Rectal smooth muscle tissue (tissue), 1 donor: ENCODE measurements around the gene ZHX3.

Experiments
- H3K27ac ChIP-seq: one replicate; pipeline ENCODE4 v1.7.0; 2013; ENCODE audit warnings: low read depth, low read length, inconsistent platforms
- H3K27me3 ChIP-seq: one replicate; pipeline ENCODE4 v1.7.0; 2013; ENCODE audit warnings: low read length; ENCODE audit not compliant: control insufficient read depth, insufficient read depth
- H3K36me3 ChIP-seq: one replicate; pipeline ENCODE4 v1.7.0; 2013; ENCODE audit warnings: low read length; ENCODE audit not compliant: control insufficient read depth, insufficient read depth
- H3K4me1 ChIP-seq: one replicate; pipeline ENCODE4 v1.7.0; 2013; ENCODE audit warnings: low read length; ENCODE audit not compliant: control insufficient read depth, insufficient read depth
- H3K4me3 ChIP-seq: one replicate; pipeline ENCODE4 v1.7.0; 2013; ENCODE audit warnings: low read length
- H3K9ac ChIP-seq: one replicate; pipeline ENCODE4 v1.7.0; 2013; ENCODE audit warnings: low read length

The ZHX3 gene

DNA sequence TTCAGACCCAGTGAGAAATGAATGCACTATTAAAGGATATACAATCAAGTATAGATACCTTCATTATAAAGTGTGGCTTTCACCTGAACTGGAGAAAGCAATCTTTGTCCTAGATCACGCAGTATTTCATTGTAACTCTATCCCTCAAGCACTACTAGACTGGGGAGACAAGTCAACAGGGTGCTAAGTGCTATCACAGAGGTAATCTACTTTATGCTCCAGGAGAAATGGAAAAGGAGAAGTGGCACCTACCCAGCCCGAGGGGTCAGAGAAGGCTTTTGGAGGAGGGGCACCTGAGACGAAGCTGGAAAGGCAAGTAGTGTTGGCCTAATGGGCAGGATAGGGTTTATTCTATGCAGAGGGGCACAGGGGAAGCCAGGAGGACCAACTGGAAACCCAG, 17.1 kb downstream of the ZHX3 start:
- no peak overlapping the region for H3K9ac ChIP-seq
- peaks cover 3% of the 10 kb centered on the region for H3K4me1 ChIP-seq
- no peaks in the 10 kb centered on the region for H3K27me3 ChIP-seq

GRCh38 chr20:41299899-41300298, 17.6 kb downstream of the ZHX3 start:
- Histone ChIP-seq H3K4me3 (no peak overlapping the region), H3K4me1 (peaks cover 3% of the 10 kb centered on the region), H3K27me3 (no peaks in the 10 kb centered on the region), H3K9ac (no peak overlapping the region), H3K36me3 (no peaks in the 10 kb centered on the region), H3K27ac (no peak overlapping the region)

More for the DNA sequence above, 17.1 kb downstream of the ZHX3 start:
- Histone ChIP-seq H3K4me3 (no peak overlapping the region), H3K27ac (no peak overlapping the region), H3K36me3 (no peaks in the 10 kb centered on the region)

GRCh38 chr20:41293269-41294037, 24.1 kb downstream of the ZHX3 start:
- Histone ChIP-seq H3K36me3 (no peaks in the 10 kb centered on the region), H3K4me3 (no peak overlapping the region), H3K9ac (no peak overlapping the region), H3K4me1 (no peaks in the 10 kb centered on the region), H3K27ac (no peak overlapping the region), H3K27me3 (no peaks in the 10 kb centered on the region)

DNA sequence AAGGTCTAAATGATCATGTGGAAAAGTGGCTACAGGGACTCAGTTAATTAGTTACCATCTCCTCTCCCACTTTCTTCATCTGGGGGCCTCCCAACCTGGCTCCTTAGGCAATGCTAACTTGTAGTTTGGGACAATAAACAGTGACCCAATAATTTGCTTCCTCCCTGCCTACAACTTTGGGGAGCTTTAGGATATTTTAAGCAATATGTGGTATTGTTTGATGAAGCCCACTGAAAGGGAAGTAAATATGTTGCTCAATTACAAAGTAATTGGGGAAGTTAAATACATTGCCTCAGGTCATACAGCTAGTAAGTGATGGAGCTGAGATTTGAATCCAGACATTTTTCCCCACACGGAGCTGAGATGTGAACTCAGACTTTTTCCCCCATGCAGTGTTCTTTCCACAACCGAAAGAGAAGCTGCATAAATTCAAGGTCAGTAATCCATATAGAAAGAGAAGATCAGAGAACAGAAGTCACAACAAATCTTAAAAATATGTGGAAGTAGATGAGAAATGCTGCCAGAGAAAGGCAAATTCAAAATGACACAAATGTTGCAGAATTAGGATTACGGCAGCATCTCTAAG, 26.6 kb downstream of the ZHX3 start:
- H3K9ac ChIP-seq, result no peak overlapping the region
- no peaks in the 10 kb centered on the region for H3K36me3 ChIP-seq
- no peaks in the 10 kb centered on the region for H3K27me3 ChIP-seq
- H3K4me3 ChIP-seq, result no peak overlapping the region
- H3K4me1 ChIP-seq, result no peaks in the 10 kb centered on the region
- H3K27ac ChIP-seq, result no peak overlapping the region

- H3K36me3 ChIP-seq, result no peaks in the 10 kb centered on the region
- H3K4me3 ChIP-seq, result no peak overlapping the region
- H3K9ac ChIP-seq, result no peak overlapping the region
- no peaks in the 10 kb centered on the region for H3K27me3 ChIP-seq
- H3K27ac ChIP-seq, result no peak overlapping the region
- H3K4me1 ChIP-seq, result no peaks in the 10 kb centered on the region
Measured at GRCh38 chr20:41287327-41287726, 30.2 kb downstream of the ZHX3 start.

- H3K9ac ChIP-seq, result no peak overlapping the region
- no peak overlapping the region for H3K4me3 ChIP-seq
- H3K27ac ChIP-seq, result no peak overlapping the region
- H3K4me1 ChIP-seq, result no peaks in the 10 kb centered on the region
- no peaks in the 10 kb centered on the region for H3K27me3 ChIP-seq
- H3K36me3 ChIP-seq, result no peaks in the 10 kb centered on the region
Measured at GRCh38 chr20:41286240-41286851, 31.2 kb downstream of the ZHX3 start.

DNA sequence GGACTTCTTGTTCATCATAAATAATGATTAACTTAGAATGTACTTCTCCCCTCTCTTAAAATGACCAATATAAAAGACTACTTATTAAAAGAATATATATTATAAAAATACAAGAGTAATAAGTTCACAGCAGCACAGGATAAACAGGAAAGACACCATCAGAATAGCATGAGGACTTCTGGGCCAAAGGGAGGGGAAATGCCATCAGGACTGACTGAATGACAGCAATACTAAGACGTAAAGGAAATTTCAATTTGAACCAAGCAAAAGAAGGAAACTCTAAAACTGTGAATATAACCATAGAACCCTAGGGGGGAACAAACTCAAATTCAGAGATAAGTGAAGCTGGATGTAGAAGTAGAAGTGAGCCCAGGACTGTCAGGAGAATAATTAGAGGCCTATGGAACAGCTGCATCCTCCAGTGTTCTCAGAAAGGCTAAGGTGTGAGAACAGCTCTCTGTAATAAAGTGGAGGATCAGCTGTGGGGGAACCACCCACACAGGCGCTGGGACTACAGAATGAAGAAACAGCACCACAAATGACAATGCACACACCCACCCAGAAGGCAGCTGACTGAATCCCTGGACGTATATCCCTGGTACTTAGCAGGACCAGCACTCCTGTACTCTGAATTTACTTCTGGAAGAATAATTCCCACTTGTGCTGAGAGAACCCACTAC, 37.8 kb downstream of the ZHX3 start:
- Histone ChIP-seq H3K4me1 (no peaks in the 10 kb centered on the region), H3K36me3 (no peaks in the 10 kb centered on the region), H3K27ac (no peak overlapping the region), H3K4me3 (no peak overlapping the region), H3K27me3 (no peaks in the 10 kb centered on the region), H3K9ac (no peak overlapping the region)

DNA sequence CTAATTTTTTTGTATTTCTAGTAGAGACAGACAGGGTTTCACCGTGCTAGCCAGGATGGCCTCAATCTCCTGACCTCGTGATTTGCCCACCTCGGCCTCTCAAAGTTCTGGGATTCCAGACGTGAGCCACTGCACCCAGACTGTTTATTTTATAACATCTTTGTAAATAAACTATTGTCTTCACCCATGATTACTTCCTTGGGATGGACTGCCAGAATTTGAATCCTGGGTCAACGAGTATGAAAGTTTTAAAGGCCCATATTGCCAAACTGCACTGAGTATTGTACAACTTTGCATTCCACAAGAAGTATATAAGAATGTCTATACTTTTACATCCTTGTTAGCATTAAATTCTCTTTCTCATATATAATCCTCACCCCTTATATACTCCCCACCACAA, 38.6 kb downstream of the ZHX3 start:
- H3K36me3 ChIP-seq, result no peaks in the 10 kb centered on the region
- no peaks in the 10 kb centered on the region for H3K4me1 ChIP-seq
- H3K27me3 ChIP-seq, result no peaks in the 10 kb centered on the region
- no peak overlapping the region for H3K9ac ChIP-seq
- no peak overlapping the region for H3K4me3 ChIP-seq
- H3K27ac ChIP-seq, result no peak overlapping the region

DNA sequence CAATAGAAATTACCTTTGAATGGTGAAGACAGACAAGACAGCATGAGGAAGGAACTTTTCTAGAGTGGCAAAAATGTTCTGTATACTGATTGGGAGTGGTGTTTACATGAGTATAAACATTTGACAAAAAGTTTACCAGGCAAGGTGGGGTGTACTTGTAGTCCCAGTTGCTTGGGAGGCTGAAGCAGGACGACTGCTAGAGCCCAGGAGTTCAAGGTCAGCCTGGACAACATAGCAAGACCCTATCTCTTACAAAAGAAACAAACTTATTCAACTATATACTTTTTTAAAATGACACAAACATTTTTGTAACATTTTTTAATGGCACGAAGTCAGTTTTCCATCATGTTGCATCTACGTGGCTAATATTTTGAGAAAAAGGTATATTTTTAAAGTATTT, 40.5 kb downstream of the ZHX3 start:
- Histone ChIP-seq H3K4me3 (no peak overlapping the region), H3K27me3 (no peaks in the 10 kb centered on the region), H3K36me3 (no peaks in the 10 kb centered on the region), H3K27ac (no peak overlapping the region), H3K9ac (no peak overlapping the region), H3K4me1 (no peaks in the 10 kb centered on the region)

DNA sequence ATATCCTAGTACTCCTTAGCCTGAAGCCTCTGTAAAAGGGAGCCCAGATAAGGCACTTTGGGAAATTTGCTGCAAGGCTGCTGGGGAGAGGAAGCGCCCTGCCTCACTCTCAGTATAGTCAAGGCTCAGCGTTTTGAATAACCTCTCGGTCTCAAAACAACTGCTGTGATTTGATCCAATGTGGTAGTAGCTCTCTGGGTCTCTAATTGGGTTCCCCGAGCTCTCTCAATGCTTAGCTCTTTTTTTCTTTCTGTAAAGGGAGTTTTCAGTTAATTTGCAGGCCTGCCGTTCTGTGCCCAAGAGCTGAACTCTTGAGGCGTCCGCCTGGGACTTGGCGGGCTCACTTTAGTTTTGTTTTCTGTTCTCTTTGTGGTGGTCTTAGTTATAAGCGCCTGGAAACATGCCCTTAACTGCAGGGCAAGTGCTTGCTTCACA, 41.2 kb downstream of the ZHX3 start:
- H3K4me3 ChIP-seq, result no peak overlapping the region
- H3K9ac ChIP-seq, result no peak overlapping the region
- H3K4me1 ChIP-seq, result no peaks in the 10 kb centered on the region
- H3K36me3 ChIP-seq, result no peaks in the 10 kb centered on the region
- H3K27ac ChIP-seq, result no peak overlapping the region
- no peaks in the 10 kb centered on the region for H3K27me3 ChIP-seq

- Histone ChIP-seq H3K27me3 (no peaks in the 10 kb centered on the region), H3K4me1 (no peaks in the 10 kb centered on the region), H3K9ac (no peak overlapping the region), H3K4me3 (no peak overlapping the region), H3K36me3 (no peaks in the 10 kb centered on the region), H3K27ac (no peak overlapping the region)
Measured at GRCh38 chr20:41275301-41275731, 42.2 kb downstream of the ZHX3 start.

DNA sequence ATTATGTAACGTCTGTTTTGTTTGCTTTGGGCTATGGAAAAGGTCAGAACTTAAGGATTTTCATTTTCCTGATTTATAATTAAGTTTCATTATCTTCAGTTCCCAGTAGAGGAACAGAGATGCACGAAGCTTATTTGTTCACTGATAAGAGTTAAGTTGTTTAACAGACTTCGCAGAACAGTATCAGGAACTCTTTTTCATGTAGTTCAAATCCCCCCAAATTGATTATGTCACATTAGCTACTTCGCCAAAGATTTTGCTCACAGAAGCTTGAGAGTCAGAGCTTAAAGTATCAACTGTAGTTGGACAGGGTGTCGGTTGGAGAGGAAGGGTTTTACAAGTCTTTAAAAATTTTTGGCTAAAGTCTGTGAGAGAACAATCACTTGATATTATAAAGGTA, 43.4 kb downstream of the ZHX3 start:
- Histone ChIP-seq H3K4me3 (no peak overlapping the region), H3K9ac (no peak overlapping the region), H3K36me3 (no peaks in the 10 kb centered on the region), H3K27ac (no peak overlapping the region), H3K27me3 (no peaks in the 10 kb centered on the region), H3K4me1 (no peaks in the 10 kb centered on the region)
